Endothelial cell of umbilical vein (primary cell): ENCODE results near the gene SELENOT. TPM values are rescaled to one million over a fixed set of nuclear protein-coding genes. Genes with fewer than 3 reads are reported as not detected.
A peak's percentile ranks its signal among the peaks of the same experiment; 100 is the strongest.
"Not testable (repeated sequence)": the region's sequence is repeated elsewhere in the genome, so short reads cannot be mapped to it uniquely, and the experiment has no call there.

Source experiments
- BruUV-seq: library from RNA; stranded (reverse); fragments of 400-500 nt; replicated peaks from 2 replicates; lab custom pipeline; 2021; lab: Mats Ljungman, UMichigan
- CTCF ChIA-PET: fragments of 300-600, 350-600 bp; sonication (Branson Sonifier 250); formaldehyde crosslinking; loops from one replicate; lab custom pipeline; 2021; ENCODE audit warnings: antibody characterized with exemption, inconsistent platforms; lab: Charles Lee
- POLR2A ChIA-PET: fragments of 300-600, 350-600 bp; sonication (Branson Sonifier 250); formaldehyde crosslinking; loops from one replicate; lab custom pipeline; 2021; ENCODE audit warnings: antibody characterized with exemption, inconsistent platforms; lab: Charles Lee
- DNase-seq: peaks from one replicate; pipeline ENCODE4 v3.0.0-alpha.2; 2011; ENCODE audit warnings: low read depth, low spot score
- FAIRE-seq: peaks from 2 replicates; lab custom pipeline; 2011; peaks lifted over from hg19 to GRCh38; lab: Jason Lieb, UNC
- H2AFZ ChIP-seq: 2 replicates; pipeline ENCODE4 v1.6.0; 2012; ENCODE audit warnings: low read depth, low read length, control low read depth, inconsistent platforms
- H3K27ac ChIP-seq: 2 replicates; pipeline ENCODE4 v1.5.1; 2011; ENCODE audit warnings: low read depth, mild to moderate bottlenecking, control low read depth, low read length, moderate library complexity; ENCODE audit not compliant: insufficient read depth
- H3K27me3 ChIP-seq, 2 experiments: 2 replicates each; pipeline versions ENCODE4 v1.6.0 to v1.6.1; 2011; ENCODE audit warnings: low read length in 2 of 2, mixed read lengths in 1 of 2; ENCODE audit not compliant: control insufficient read depth in 2 of 2, insufficient read depth in 2 of 2
- H3K36me3 ChIP-seq, 2 experiments: 2 replicates in 1 of 2; 3 replicates in 1 of 2; pipeline ENCODE4 v1.5.1; 2011; ENCODE audit warnings: low read length in 2 of 2, mild to moderate bottlenecking in 1 of 2, moderate library complexity in 1 of 2; ENCODE audit not compliant: control insufficient read depth in 2 of 2, insufficient read depth in 2 of 2; ENCODE audit errors: extremely low read depth in 1 of 2
- H3K4me1 ChIP-seq: 3 replicates; pipeline ENCODE4 v1.5.1; 2011; ENCODE audit warnings: mild to moderate bottlenecking, low read length; ENCODE audit not compliant: control insufficient read depth, insufficient read depth; ENCODE audit errors: extremely low read depth
- H3K4me2 ChIP-seq: 2 replicates; pipeline ENCODE4 v1.6.1; 2011; ENCODE audit warnings: low read length, control low read depth, mixed read lengths; ENCODE audit not compliant: insufficient read depth
- H3K4me3 ChIP-seq, 3 experiments: fragments of 200-600 bp in 1 of 3; sonication (generic), shearing (Covaris generic) in 1 of 3; replicated peaks in 1 of 3; 2 replicates each; pipeline ENCODE4 v1.5.1; 2011 to 2016; ENCODE audit warnings: control low read depth in 3 of 3, low read length in 3 of 3, mild to moderate bottlenecking in 2 of 3, inconsistent platforms in 1 of 3, low read depth in 1 of 3, moderate library complexity in 1 of 3; ENCODE audit not compliant: insufficient read depth in 1 of 3
- H3K79me2 ChIP-seq: 2 replicates; pipeline ENCODE4 v1.6.0; 2012; ENCODE audit warnings: low read length, inconsistent platforms; ENCODE audit not compliant: control insufficient read depth, insufficient read depth
- H3K9ac ChIP-seq: replicated peaks from 2 replicates; pipeline ENCODE3; 2011; ENCODE audit warnings: low read length, control low read depth; ENCODE audit not compliant: insufficient read depth; ENCODE audit errors: extremely low read depth
- H3K9me1 ChIP-seq: replicated peaks from 3 replicates; pipeline ENCODE4 v1.6.0; 2011; ENCODE audit warnings: mild to moderate bottlenecking, low read length; ENCODE audit not compliant: control insufficient read depth, insufficient read depth; ENCODE audit errors: extremely low read depth
- H3K9me3 ChIP-seq: replicated peaks from 2 replicates; pipeline ENCODE4 v1.5.1; 2012; ENCODE audit warnings: low read length, inconsistent platforms; ENCODE audit not compliant: control insufficient read depth, insufficient read depth
- H4K20me1 ChIP-seq: replicated peaks from 2 replicates; pipeline ENCODE3; 2011; ENCODE audit warnings: mild to moderate bottlenecking, low read length; ENCODE audit not compliant: control insufficient read depth, insufficient read depth; ENCODE audit errors: extremely low read depth
- EZH2 ChIP-seq: IDR thresholded peaks from 2 replicates; pipeline ENCODE4 v1.6.1; 2012; ENCODE audit warnings: borderline replicate concordance, low read depth, mild to moderate bottlenecking, moderate library complexity, low read length, inconsistent platforms; ENCODE audit not compliant: severe bottlenecking
- FOS ChIP-seq: IDR thresholded peaks from 2 replicates; pipeline ENCODE4 v1.6.1; 2011; ENCODE audit warnings: mild to moderate bottlenecking, low read length, moderate library complexity, borderline replicate concordance; ENCODE audit not compliant: insufficient read depth
- GATA2 ChIP-seq: IDR thresholded peaks from 2 replicates; pipeline ENCODE4 v1.7.0; 2011; ENCODE audit warnings: low read depth, mild to moderate bottlenecking, moderate library complexity, mixed read lengths, low read length; ENCODE audit not compliant: insufficient read length, insufficient read depth
- JUN ChIP-seq: IDR thresholded peaks from 2 replicates; pipeline ENCODE4 v1.6.1; 2011; ENCODE audit warnings: borderline replicate concordance, low read depth; ENCODE audit not compliant: insufficient read length, insufficient read depth
- MYC ChIP-seq: IDR thresholded peaks from one replicate; pipeline ENCODE4 v1.6.1; 2011; ENCODE audit warnings: mild to moderate bottlenecking, low read depth, low read length
- POLR2A ChIP-seq: IDR thresholded peaks from 2 replicates; pipeline ENCODE4 v1.6.1; 2012; ENCODE audit warnings: low read depth, mild to moderate bottlenecking, control low read depth, low read length
- POLR2AphosphoS5 ChIP-seq: IDR thresholded peaks from 2 replicates; pipeline ENCODE4 v1.6.1; 2012; ENCODE audit warnings: low read depth, mild to moderate bottlenecking, control low read depth, low read length, moderate library complexity; ENCODE audit not compliant: insufficient read depth
- dilution Hi-C: fragments of 300-500 bp; cut with MboI; formaldehyde crosslinking; loops from one replicate; pipeline ENCODE4 v1.15.0; 2019; ENCODE audit warnings: low sequenced_read_pairs; ENCODE audit not compliant: extremely low pct_ligation_motif_present
- intact Hi-C: fragments of 100-400 bp; cut with micrococcal nuclease; formaldehyde crosslinking; loops from one replicate; pipeline ENCODE4 v1.10.0; 2022
- polyA plus RNA-seq, 4 experiments: library from polyadenylated mRNA; depleted of rRNA in 3 of 4; stranded (reverse) in 3 of 4; unstranded in 1 of 4; fragments of >200 nt; gene quantifications; 2 replicates each; pipeline versions ENCODE4 v1.2.1 to v1.2.3, GENCODE V29; 2011 to 2012; ENCODE audit warnings: missing spikeins in 1 of 4
- total RNA-seq: library from RNA; stranded (reverse); gene quantifications from 2 replicates; pipeline ENCODE4 v1.2.3, GENCODE V29; 2021
- TF ChIP-seq, protein P1 (sequence below), 2 donors: IDR thresholded peaks; 1 replicate in 1 of 2; 2 replicates in 1 of 2; pipeline ENCODE4 v1.5.1; 2011; ENCODE audit warnings: low read length in 2 of 2, mild to moderate bottlenecking in 2 of 2, moderate library complexity in 2 of 2, control low read depth in 1 of 2, inconsistent platforms in 1 of 2, low read depth in 1 of 2; ENCODE audit not compliant: insufficient read depth in 1 of 2; ENCODE audit errors: extremely low read depth in 1 of 2
- TF ChIP-seq, protein P2 (sequence below): IDR thresholded peaks from 2 replicates; pipeline ENCODE4 v1.6.1; 2011; ENCODE audit not compliant: insufficient read depth, insufficient read length

SELENOT gene
- total and polyA plus RNA-seq, 2 donors (not counting 3 experiments of a cell fraction or from before 2014, with no cell fraction given), result 103 to 299 TPM

DNA sequence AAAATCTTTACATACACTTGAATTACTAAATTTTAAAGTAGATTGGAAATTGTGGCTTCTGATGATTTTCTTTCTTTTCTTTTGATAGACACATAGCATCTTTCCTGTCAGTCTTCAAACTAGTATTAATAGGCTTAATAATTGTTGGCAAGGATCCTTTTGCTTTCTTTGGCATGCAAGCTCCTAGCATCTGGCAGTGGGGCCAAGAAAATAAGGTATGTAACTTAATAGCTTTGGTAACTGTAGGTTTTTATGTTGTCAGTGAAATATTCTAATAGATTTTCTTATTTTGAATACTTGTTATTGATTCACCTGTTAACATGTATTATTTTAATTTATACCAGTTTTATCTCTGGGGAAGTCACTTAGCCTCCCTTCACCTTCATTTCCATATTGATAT is 19.8 kb downstream of the SELENOT start:
- peaks cover 41% of the 10 kb centered on the region for H3K79me2 ChIP-seq
- H3K9me3 ChIP-seq, dilution Hi-C loops, H3K4me1 ChIP-seq, H3K4me3 ChIP-seq, H4K20me1 ChIP-seq, H3K9me1 ChIP-seq, intact Hi-C loops, H3K27me3 ChIP-seq, POLR2A ChIA-PET, CTCF ChIA-PET, H3K27ac ChIP-seq, H2AFZ ChIP-seq, BruUV-seq, H3K9ac ChIP-seq, H3K4me2 ChIP-seq: not testable (repeated sequence)
- FAIRE-seq (peak; percentile 55), DNase-seq (peak; percentile 40)
- H3K36me3 ChIP-seq, result peaks cover 4 to 15% of the 10 kb centered on the region in 2 experiments

- no peaks in the 10 kb centered on the region for H3K9me3 ChIP-seq
- H3K9me1 ChIP-seq, result no peaks in the 10 kb centered on the region
- H3K36me3 ChIP-seq, result peaks cover 4 to 15% of the 10 kb centered on the region in 2 experiments
- intact Hi-C loops (no loop called here), dilution Hi-C loops (no loop called here)
- ChIA-PET POLR2A (no interaction called here), CTCF (no interaction called here)
- no peak overlapping the region for H3K4me3 ChIP-seq
- peaks cover 32% of the 10 kb centered on the region for H3K79me2 ChIP-seq
- no peaks in the 10 kb centered on the region for H4K20me1 ChIP-seq
- TF ChIP-seq, protein P1, sequence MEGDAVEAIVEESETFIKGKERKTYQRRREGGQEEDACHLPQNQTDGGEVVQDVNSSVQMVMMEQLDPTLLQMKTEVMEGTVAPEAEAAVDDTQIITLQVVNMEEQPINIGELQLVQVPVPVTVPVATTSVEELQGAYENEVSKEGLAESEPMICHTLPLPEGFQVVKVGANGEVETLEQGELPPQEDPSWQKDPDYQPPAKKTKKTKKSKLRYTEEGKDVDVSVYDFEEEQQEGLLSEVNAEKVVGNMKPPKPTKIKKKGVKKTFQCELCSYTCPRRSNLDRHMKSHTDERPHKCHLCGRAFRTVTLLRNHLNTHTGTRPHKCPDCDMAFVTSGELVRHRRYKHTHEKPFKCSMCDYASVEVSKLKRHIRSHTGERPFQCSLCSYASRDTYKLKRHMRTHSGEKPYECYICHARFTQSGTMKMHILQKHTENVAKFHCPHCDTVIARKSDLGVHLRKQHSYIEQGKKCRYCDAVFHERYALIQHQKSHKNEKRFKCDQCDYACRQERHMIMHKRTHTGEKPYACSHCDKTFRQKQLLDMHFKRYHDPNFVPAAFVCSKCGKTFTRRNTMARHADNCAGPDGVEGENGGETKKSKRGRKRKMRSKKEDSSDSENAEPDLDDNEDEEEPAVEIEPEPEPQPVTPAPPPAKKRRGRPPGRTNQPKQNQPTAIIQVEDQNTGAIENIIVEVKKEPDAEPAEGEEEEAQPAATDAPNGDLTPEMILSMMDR (IDR thresholded peaks at IDR 0.05; ENCODE audit: extremely low read depth in 1 of 2, insufficient read depth in 1 of 2, low read depth in 1 of 2, low read length in 2 of 2), result no peak
- TF ChIP-seq, protein P2, sequence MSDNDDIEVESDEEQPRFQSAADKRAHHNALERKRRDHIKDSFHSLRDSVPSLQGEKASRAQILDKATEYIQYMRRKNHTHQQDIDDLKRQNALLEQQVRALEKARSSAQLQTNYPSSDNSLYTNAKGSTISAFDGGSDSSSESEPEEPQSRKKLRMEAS, result no peak
- TF ChIP-seq GATA2 (no peak), POLR2A (no peak), FOS (no peak), POLR2AphosphoS5 (no peak), MYC (no peak), JUN (no peak), EZH2 (no peak)
- H3K27me3 ChIP-seq, result no peaks in the 10 kb centered on the region
- H3K4me1 ChIP-seq, result no peaks in the 10 kb centered on the region
- no peak for FAIRE-seq
- no peak for DNase-seq
- H3K4me2 ChIP-seq, result no peak overlapping the region
- BruUV-seq, result no TSS peak
- no peak overlapping the region for H3K9ac ChIP-seq
- no peak overlapping the region for H2AFZ ChIP-seq
- H3K27ac ChIP-seq, result no peak overlapping the region
These were observed 20.8 kb downstream of the SELENOT start for GRCh38 chr3:150623945-150624344.
